HG02938 (cell line): ENCODE measurements around the gene RPTN.
A peak's percentile ranks its signal among the peaks of the same experiment; 100 is the strongest.
"Not testable (repeated sequence)": the region's sequence is repeated elsewhere in the genome, so short reads cannot be mapped to it uniquely, and the experiment has no call there.

Experiments
- ATAC-seq: cut with Tn5 transposase; IDR thresholded peaks from one replicate; pipeline ENCODE4 v1.9.1; 2021; ENCODE audit warnings: mild to moderate bottlenecking, moderate library complexity; ENCODE audit not compliant: unreplicated experiment

Gene RPTN

DNA sequence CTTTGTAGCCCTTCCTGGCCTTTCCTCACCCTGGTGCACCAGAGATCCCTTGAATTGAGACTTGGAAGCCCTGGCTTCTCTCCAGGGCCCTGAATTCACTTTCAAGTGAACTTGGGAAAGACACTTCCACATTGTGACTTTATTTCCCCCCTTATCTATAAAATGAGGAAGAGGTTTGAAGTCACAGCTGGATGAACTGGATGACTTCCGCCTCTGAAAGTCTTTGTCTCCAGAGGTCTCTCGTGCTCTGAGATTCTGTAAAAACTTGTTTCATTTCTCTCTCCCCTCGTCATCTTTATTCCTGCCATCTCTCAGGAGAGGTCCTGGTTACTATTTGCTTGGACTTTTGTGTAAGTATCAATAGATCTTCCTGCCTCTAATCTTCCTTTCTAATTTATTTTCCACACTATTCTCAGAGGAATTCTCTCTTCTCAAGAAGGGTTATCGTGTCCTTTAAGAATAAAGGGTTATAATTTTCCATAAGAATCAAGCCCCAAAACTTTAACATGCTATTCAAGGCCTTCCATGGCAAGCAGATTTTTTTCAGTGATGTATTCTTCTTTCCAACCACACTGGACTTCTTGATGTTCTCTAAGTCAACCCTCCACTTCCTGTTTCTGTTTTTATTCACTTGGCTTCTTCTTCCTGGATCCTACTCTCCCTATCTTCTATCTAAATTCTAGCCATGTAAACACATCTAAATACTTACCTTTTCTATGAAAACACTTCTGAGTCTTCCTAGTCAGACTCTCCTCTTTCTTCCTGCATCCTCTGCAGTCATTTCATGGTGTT, 6.5 kb upstream of the RPTN start:
- ATAC-seq = no peak

DNA sequence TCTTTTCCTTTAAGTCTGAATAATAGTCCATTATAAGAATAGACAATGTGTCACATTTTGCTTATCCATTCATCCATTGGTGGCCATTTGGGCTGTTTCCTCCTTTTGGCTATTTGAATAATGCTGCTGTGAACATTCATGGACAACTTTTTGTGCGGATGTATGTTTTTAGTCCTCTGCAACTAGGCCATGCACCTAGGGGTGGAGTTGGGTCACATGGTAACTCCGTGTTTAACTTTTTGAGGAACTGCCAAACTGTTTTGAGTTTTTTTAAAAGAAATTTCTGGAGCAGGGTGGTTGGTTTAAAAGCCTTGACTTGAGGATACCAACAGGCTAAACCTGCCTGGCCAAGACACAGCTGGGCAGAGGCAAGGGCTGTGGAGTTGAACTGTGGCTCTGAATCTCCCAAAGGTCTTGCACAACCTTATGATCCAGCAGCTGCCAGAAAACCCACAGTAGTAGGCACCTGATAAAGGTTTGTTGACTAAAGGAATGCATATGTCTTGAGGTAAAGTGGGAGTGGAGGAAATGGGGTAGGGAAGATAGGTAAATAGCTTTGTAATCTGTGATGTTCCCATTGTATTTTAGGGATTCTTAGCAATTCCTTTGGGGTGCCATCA, 5.6 kb upstream of the RPTN start:
- ATAC-seq = no peak

DNA sequence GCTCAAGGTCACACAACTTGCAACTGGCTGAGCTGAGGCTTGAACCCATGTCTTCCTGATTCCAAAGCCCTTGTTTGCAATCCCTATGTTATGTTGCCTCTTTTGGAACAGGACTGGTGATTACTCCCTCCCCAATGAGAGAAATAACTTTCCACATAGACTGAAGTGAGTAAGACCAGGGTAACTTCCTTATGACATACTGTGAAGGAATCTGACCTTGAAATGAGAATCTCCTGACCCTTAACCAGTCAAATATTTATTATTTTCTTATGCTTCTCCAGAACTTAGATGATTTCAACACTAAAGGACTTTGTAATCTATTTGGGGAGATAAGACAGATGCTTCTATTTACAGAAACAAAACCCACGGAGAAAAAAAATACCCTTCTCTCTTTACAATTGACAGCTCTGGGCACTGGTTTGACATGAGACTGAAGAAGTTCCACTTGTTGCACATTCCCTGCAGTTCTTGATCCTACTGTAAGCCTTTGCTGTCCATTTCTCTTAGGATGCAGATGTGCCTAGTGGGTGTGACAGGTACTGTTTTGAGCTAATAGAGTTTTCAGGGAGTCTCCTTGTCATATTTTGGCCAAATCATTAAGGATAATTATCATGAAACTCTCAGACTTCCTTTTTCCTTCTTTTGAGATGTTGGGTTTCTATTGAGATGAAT, 3.9 kb upstream of the RPTN start:
- no peak for ATAC-seq

DNA sequence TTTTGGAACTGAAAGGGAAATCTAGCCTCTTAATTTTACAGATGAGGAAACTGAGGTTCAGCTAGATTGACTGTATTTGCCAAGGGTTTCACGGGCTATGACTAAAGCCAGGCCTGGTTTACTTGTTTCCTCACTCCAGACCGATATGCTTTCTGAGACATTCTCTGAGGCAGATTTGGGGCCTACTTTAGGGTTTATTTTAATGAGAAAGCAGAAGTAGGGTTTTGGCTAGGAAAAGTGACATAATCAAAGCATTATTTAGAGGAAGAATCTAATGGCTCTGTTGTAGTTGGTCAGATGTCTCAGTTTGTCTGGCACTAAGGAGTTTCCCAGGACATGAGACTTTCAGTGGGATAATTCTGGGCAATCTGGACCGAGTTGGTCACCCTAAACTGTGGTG, 1.5 kb upstream of the RPTN start:
- no peak for ATAC-seq

DNA sequence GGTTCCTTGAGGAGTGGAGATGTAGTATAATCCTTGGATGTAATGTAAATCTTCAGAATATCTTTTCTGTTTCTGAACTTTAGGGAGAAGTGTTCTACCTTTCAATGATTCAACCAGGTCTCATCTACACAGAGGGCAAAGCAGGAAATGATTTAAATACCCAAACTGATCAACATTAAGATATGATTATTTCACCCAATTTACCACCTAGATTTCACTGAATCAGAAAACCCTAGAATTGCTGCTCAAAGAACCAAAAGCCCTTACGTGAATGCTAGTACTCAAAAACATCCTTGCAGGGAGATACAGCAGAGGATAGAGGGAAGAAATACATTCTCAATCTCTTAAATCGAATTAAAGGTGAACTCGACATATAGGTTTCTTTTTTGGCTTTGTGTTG, 5.0 kb downstream of the RPTN start:
- ATAC-seq = no peak

DNA sequence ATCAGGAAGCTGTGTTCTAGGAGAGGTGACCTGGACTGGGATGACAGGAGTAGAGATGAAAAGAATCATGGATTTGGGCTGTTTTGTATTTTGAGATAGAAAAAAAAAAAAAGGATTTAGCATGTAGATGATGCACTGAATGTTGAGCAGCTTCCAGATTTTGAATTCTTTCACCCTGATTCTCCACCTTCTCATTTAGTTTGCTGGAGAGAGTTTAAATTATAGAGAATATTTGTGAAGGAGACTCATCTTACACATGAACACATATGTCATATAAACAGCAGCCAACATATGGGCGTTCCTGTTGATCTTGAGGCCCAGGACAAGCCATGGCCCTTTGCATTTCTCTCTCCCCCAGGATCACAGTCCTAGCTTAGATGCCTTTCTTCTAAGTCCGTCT, 7.4 kb downstream of the RPTN start:
- no peak for ATAC-seq

DNA sequence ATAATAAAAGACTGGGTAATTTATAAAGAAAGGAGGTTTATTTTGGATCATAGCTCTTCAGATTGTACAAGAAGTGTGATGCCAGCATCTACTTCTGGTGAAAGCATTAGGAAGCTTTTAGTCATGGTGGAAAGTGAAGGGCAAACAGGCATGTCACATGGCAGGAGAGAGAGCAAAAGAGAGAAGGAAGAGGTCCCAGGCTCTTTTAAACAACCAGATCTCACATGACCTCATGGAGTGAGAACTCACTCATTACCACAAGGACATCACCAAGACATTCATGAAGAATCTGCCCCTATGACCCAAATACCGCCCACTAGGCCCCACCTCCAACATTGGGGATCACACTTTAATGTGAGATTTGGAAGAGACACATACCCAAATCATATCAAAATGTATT, 10.0 kb downstream of the RPTN start:
- no peak for ATAC-seq

DNA sequence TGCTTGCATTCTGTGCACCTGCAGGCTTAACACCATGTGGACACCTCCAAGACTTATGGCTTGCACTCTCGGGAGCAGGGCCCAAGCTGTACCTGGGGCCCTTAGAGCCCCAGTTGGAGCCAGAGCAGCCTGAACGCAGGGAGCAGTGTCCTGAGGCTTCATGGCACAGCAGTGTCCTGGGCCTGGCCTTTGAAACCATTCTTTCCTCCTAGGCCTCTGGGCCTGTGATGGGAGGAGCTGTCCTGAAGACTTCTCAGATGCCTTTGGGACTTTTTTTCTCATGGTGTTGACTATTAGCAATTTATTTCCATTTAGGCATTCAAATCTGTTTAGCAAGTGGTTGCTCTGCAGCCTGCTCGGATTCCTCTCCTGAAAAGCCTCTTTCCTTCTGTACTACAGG, 11.0 kb downstream of the RPTN start:
- no peak for ATAC-seq

DNA sequence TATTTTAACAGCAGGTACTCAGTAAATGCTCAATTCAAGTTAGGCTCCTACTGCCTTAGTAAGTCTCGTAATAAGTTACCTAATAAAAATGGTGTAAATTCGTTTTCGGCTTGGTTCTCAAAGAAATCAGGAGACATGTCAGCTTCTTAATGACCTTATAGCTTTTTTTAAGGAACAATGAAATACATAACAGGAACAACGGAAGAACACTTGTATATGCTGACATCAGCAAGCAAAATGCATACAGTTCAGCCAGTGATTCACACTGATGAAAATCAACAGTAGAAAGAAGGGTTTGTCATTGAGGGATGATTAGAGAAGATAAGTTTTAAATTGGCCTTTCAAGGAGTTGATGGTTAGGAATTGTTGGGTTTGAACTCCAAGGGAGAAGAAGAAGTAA, 13.3 kb downstream of the RPTN start:
- ATAC-seq = no peak

DNA sequence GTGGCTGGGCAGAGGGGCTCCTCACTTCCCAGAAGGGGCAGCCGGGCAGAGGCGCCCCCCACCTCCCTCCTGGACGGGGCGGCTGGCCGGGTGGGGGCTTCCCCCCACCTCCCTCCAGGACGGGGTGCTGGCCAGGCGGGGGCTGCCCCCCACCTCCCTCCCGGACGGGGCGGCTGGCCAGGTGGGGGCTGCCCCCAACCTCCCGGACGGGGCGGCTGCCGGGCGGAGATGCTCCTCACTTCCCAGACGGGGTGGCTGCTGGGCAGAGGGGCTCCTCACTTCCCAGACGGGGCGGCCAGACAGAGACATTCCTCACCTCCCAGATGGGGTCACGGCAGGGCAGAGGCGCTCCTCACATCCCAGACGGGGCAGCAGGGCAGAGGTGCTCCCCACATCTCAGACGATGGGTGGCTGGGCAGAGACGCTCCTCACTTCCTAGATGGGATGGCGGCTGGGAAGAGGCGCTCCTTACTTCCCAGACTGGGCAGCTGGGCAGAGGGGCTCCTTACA, 14.3 kb downstream of the RPTN start:
- not testable (repeated sequence) for ATAC-seq

DNA sequence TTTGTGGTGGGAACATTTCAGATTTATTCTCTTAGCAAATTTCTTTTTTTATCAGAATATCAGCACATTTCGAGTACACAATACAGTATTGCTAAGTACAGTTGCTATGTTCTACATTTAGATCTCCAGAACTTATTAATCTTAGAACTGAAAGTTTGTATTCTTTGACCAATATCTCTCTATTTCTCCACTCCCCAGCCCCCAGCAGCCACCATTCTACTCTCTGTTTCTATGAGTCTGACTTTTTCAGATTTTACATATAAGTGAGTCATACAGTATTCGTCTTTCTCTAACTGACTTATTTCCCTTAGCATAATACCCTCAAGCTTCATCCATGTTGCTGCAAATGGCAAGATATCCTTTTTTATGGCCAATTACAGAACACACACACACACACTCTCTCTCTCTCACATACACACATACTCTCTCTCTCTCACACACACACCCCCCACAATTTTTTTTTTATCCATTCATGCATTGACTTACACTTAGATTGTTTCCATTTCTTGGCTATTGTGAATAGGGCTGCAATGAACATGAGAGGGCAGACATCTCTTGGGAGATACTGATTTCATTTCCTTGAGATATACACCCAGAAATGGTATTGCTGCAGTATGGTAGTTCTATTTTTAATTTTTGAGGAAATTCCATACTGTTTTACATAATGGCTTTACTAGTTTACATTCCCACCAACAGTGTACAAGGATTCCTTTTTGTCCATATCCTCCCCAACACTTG, 15.7 kb downstream of the RPTN start:
- ATAC-seq = peak; percentile 84

DNA sequence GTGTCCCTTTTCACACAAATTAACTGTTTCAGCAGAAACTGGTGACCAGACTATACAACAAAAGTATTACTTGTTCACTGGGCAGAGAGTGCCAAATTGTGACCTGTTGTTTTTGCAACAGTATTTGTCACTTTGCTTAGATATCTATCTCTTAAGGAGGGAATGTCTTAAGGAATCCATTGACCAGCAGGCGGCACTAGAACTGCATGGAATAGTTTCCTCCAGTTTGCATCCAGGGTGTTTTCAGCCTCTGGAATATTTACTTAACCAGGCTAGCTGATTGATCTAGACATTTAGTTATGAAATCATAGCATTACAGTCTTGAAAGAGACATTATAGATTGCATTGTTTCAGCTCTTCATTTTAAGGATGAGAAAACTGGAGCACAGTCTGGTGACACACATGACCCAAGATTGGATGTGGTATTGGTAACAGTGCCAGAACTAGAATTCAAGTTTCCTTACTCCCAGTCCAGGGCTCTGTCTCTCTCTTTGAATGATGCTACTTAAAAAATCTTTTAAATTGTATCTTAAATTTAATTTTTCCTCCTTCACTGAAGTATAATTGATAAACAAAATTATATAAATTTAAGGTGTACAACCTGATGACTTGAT, 16.9 kb downstream of the RPTN start:
- ATAC-seq = no peak

DNA sequence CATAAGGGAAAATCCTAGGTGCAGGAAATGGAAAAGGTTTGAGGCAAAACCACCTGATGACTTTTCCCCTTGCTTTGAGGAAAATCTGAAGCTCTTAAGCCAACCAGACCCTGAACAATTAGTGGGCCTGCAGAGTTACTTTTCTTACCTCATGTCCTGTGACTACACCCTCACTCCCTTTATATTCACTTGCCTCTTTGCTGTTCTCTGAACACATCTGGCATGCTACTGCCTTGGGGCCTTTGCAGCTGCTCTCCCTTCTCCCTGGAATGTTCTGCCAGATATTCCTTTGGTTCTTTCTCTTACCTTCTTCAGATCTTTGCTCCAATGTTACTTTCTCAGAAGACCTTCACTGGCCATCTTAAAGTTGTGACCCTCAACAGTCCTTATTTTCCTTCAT, 21.8 kb downstream of the RPTN start:
- no peak for ATAC-seq

DNA sequence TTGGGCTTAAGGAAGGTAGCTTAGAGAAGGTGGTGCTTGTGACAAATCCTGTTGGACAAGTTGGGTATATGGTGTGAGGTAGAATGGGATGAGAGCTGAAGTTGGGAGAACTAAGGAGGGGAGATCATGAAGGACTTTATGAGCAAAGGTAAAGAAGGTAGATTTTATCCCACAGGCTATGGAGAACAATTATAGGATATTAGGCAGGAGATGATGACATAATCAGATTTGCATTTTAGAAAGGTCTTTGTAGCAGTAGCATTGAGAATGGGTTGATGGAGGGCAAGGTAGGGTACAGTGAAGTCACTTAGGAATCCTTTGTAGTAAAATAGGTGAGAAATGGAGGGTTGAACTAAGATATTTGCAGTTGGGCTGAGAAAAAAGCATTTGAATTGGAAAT, 28.8 kb downstream of the RPTN start:
- no peak for ATAC-seq

DNA sequence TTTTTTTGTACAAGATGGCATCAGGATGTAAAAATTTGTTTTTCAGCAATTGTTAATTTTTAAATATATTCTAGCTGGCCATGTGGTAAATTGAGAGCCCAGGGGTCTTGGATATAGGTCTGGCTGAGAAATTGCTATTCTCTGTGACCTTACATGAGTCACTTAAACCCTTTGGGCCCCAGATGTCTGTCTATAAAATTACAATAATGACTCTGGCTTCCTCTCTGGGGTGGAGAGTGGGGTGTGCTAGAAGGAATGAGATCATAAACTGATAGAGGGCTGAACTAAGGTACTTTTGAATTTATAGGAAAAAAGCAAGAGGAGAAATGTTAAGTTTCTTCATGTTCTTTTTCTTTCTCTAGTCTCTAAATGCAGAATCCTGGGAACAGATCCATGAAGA, 31.4 kb downstream of the RPTN start:
- no peak for ATAC-seq

DNA sequence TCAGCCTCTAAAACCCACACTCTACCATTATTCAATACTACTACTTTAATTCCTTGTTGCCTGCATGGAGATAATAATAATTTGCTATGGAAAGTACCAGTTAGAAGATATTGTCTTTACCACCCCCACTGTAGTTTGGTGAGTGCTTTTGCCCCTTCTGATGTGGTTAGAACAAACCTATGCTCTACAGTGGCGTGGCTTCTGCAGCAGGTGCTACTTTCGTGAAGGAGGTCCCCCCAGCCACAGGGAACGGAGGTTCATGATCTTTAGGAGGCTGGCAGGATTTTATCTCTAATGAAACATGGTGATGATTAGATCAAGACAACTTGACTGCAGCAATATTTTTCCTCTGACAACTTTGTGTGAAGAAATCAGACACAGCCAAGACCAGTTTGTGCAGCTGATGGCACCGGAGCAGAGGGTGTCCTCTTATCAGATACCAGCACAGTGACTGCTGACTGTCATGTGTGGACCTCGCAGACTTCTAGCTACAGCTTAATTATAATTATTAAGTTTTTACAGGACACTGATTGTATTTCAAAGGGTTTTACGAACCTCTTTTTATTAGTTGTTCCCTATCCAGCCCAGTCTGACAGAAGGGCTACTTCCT, 33.1 kb downstream of the RPTN start:
- no peak for ATAC-seq

DNA sequence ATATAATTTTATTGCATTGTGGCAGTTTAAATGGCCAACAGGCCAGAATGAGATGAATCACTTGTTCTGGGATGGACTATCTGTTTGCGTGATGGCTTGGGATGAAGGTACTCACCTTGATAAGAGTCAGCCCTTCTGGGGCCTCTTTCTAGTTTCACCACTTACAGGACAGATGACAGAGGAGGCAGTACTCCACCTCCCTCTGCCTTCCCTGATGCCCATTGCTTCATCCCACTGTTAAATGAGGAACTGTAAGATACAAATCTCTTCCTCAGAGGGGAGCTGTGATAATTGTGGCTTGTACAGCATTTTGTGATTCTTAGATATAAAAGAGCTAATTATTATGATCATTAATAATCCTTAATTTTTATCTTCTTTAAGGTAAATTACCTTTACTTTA, 40.1 kb downstream of the RPTN start:
- no peak for ATAC-seq

DNA sequence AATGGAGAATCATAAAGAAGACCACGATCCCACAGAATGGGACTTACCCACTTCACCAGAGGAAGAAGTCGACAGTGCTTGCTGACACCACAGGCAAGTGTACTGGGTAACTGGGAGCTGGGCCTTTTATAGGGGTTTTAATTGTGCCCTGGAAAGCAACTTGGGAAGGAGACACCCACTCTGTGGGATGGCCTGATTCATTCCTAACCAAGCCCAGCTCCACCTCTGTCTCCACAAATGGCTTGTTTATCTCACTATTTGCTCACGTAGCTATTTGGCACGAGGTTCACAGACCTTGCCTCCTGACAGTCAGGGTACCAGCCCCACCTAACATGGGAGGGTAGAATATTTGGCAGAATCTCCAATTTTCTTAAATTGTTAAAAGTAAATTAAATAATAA, 43.7 kb downstream of the RPTN start, which contains the start of gene TCHH:
TCHH (minus strand) TSS at position 101 of the 400 bp plus-strand sequence. CDS start 1,364 bp downstream, outside the sequence.
- no peak for ATAC-seq

DNA sequence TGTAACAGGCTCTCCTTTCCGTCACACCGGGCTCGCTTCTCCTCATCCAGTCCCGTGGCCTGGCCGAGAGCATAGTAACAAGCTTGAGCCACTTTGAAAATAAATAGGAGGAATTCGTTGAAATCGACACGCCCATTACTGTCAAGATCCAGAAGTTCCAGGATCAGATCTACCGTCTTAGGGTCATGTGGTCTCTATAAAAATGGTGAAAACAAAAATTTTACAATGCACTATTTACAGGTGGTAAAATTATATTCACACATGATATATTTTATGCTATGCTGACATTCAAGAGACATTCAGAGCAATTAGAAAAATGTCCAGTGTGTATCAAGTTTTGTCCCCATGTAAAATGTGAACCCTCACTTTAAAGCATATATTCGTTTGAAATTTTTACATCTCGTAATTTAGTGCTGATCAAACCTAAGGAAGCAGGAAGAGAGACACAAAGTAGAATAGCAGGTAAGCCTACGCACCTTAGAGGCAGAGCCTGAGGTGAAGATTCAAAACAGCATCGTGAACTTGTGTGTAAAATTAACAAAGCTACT, 46.1 kb downstream of the RPTN start:
- no peak for ATAC-seq
